BE2C (cell line): ENCODE data around the gene EXO1.

Experiments used
- DNase-seq: peaks from one replicate; pipeline ENCODE4 v3.0.0-alpha.2; 2020
- H3K27me3 ChIP-seq: fragments of 250-450 bp; sonication (Bioruptor Pico); 2 replicates; pipeline ENCODE4 v1.5.1; 2020; ENCODE audit warnings: mild to moderate bottlenecking
- H3K36me3 ChIP-seq: fragments of 250-450 bp; sonication (Bioruptor Pico); 2 replicates; pipeline ENCODE4 v1.5.1; 2020; ENCODE audit warnings: mild to moderate bottlenecking
- H3K4me1 ChIP-seq: fragments of 250-450 bp; sonication (Bioruptor Pico); 2 replicates; pipeline ENCODE4 v1.5.1; 2020
- H3K4me3 ChIP-seq: 2 replicates; pipeline ENCODE4 v1.5.1; 2011; ENCODE audit warnings: low read depth, low read length
- H3K9me3 ChIP-seq: fragments of 250-450 bp; sonication (Bioruptor Pico); 2 replicates; pipeline ENCODE4 v1.5.1; 2020
- CTCF ChIP-seq: IDR thresholded peaks from 2 replicates; pipeline ENCODE4 v1.5.1; 2012; ENCODE audit warnings: mild to moderate bottlenecking, low read depth, low read length

EXO1 gene

GRCh38 chr1:241926141-241926540 is 78.1 kb downstream of the EXO1 start:
- Histone ChIP-seq H3K4me3 (no peak overlapping the region), H3K27me3 (no peaks in the 10 kb centered on the region), H3K36me3 (no peaks in the 10 kb centered on the region), H3K4me1 (no peaks in the 10 kb centered on the region), H3K9me3 (no peaks in the 10 kb centered on the region)
- TF ChIP-seq CTCF, result no peak
- DNase-seq, result no peak

DNA sequence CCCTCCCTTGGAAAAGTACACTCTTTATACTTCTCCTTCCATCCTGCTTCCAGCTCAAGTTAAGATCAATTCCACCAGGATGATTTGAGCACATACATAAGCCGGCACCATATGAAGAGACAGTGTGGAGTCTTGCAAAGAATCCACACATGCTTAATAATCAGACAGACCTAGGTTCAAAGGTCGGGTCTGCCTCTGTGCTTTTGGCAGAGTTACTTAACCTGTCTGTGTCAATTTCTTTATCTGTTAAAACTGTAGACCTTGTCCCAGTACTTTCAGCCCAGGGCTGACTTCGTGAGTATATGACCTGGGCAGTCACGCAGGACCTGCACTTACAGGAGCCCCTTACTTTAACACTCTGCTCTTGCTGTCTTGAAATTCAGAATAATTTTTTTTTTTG is 79.3 kb downstream of the EXO1 start:
- DNase-seq, result no peak
- Histone ChIP-seq H3K9me3 (no peaks in the 10 kb centered on the region), H3K27me3 (no peaks in the 10 kb centered on the region), H3K36me3 (no peaks in the 10 kb centered on the region), H3K4me3 (no peak overlapping the region), H3K4me1 (no peaks in the 10 kb centered on the region)
- no peak for TF ChIP-seq CTCF

- H3K27me3 ChIP-seq, result no peaks in the 10 kb centered on the region
- no peaks in the 10 kb centered on the region for H3K4me1 ChIP-seq
- H3K4me3 ChIP-seq, result no peak overlapping the region
- no peaks in the 10 kb centered on the region for H3K9me3 ChIP-seq
- H3K36me3 ChIP-seq, result no peaks in the 10 kb centered on the region
- no peak for TF ChIP-seq CTCF
- no peak for DNase-seq
Measured at GRCh38 chr1:241932845-241933244, 84.8 kb downstream of the EXO1 start.

DNA sequence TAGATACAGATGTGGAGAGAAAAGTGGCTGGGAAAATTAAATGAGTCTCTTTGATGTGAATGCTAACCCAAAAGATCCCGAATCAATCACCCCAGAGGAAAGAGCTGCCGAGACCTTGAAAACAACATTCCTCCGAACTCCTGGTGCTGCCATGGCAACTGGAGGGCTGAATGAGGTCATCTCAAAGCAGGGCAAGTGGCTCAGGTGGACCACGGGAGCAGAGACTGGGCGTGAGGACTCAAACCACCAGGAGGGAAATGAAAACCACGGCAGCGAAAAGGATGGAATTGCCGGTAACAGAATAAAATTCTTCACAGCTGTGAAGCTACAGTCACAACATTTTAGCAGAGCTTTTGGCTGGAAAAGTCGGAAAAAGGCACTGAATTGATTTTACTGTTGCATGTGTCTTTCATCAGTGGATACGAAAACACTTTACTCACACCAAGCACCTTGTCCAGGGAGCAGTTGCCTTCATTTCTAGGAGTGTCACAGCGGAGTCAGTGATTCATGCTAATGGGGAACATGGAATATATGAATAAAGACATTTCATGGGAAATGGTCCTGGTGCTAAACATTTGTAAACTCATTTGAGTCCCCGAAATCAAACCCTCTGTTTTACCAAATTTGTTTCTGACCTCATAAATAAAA is 86.3 kb downstream of the EXO1 start:
- Histone ChIP-seq H3K27me3 (no peaks in the 10 kb centered on the region), H3K36me3 (no peaks in the 10 kb centered on the region), H3K9me3 (no peaks in the 10 kb centered on the region), H3K4me3 (no peak overlapping the region), H3K4me1 (no peaks in the 10 kb centered on the region)
- TF ChIP-seq CTCF, result no peak
- no peak for DNase-seq

- no peak for TF ChIP-seq CTCF
- Histone ChIP-seq H3K9me3 (no peaks in the 10 kb centered on the region), H3K27me3 (no peaks in the 10 kb centered on the region), H3K36me3 (no peaks in the 10 kb centered on the region), H3K4me1 (no peaks in the 10 kb centered on the region), H3K4me3 (no peak overlapping the region)
- no peak for DNase-seq
Measured at GRCh38 chr1:241934866-241935265, 86.9 kb downstream of the EXO1 start.
